Measurements from ENCODE around the gene MARS1.

DNA sequence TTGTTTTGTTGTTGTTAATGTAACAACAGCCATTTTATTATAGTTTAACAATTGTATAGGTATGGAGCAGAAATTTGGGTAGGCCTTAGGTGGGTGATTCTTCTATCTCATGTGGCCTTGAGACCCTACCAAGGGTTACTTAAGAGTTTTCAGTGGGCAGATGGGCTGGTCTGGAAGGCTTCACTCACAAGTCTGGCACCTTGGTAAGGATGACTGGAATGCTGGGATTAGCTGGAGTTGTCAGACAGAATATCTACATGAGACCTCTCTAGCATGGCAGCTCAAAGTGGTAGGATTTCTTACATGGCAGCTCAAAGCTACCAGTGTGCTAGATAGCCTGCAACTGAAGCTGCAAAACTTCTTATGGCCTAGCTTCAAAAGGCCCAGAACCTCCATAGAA lies 2.2 kb upstream of the MARS1 start:
- no peak for TF ChIP-seq POLR2A (IDR thresholded peaks at IDR 0.05; ENCODE audit: low read length)
- TF ChIP-seq GATA1 (IDR thresholded peaks at IDR 0.05; ENCODE audit: low read depth, low read length): no peak

All from erythroblast (primary cell).